Activated CD4-positive, CD25-positive, alpha-beta regulatory T cell (primary cell): Measurements from ENCODE around the gene TRMO.
A peak's percentile ranks its signal among the peaks of the same experiment; 100 is the strongest.

Experiments used
- DNase-seq, 4 experiments: peaks; one replicate each; lab custom pipeline; 2025; lab: John Stamatoyannopoulos, UW

Gene TRMO

DNA sequence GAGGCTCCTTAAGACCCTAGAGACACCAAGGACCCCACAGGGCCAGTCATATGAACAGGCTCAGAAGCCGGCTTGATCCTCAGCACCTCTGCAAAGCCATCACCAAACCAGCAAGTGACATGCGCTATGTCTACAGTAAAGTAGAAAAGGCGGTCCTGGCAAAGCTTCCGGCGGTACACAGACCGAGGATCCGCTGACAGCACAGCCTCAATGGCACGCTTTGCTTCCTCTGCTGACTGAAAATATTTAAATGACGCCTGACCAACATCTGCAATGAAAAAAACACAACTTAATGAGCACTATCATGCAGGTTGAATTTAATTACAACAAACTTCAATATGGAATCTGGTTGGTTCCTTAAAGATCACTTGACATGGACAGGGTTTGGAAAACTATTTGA, 17.6 kb downstream of the TRMO start:
- peak in 1 of 4 experiments; percentile 22 for DNase-seq

DNA sequence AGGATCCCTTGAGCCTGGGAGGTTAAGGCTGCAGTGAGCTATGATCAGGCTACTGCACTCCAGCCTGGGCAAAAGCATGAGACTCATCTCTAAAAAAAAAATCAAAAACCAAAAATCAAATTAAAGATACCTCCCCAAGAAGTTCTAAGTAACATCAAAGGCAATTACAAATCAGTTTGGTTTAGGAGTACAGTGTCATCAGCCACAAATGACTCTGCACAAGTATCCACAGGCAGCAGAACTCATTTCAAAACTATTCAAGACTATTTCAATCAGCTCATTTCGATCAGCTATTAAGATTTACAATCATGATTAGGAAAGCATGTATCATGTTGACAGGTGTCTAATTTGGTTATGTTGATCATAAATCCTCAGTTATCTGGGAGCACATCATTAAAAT, 19.1 kb downstream of the TRMO start:
- DNase-seq: no peak

DNA sequence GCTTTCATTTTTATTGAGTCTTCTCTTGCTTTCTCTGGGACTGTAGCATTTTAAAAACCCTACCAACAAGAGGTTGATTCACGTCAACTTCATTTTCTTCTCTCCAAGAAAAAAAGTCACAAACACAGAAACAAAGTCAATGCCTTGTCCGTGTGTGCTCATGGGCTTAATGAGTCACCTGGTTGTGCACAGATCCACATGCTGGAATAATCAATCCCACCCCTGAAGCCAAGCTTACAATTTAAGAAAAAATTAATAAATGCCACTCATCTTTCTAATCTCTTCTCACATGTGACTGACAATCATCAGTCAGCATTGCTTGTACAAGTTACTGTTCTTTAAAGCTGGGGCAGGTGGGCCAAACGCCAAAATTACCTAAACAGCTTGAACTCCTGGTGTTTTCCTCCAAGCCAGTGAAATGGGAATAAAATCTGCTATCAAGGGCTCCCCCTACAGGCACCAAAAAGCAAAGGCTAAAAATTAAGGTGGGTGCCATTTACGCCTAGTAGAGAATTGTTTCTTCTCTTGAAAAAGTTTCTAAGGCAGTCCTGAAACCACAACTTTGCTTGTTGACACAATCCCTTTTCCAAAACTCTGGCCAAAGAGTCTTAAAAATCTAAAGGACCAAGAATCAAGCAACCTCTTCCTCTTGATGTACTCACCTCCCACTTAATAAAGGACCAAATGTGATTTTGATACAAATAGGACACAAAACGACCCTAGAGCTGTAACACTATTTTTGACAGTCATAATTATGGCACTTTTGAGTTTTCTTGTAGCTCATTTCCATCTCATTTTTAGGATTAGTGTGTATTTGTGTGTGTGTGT, 21.3 kb downstream of the TRMO start:
- DNase-seq: no peak

DNA sequence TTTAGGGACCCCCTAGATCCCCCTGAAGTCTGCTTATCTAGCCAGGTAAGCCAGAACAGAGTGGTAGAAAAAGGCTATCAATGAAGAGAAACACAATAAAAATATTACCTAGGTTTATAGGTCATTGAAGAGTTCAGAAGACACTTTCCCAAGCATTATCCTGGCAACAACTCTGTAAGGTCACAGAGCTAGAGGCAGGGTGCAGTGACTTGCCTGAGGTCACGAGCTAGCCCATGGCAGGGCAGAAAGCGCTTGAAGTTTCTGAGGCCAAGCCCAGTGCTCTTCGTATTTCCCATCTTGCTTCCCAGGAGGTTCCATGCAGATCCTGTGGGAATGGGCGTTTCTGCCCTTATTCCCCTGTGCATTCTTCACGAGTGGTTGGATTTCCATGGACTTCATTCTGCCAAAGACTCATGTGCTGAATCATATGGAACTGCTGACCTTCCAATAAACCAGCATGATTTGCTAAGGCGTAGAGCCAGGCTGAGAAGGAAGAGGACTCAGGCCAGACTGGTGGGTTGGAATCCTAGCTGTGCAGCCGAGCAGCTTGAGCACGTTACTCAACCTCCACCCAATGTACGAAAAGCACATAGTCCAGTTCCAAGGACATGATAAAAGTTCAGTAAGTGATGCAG, 22.1 kb downstream of the TRMO start:
- DNase-seq: no peak

DNA sequence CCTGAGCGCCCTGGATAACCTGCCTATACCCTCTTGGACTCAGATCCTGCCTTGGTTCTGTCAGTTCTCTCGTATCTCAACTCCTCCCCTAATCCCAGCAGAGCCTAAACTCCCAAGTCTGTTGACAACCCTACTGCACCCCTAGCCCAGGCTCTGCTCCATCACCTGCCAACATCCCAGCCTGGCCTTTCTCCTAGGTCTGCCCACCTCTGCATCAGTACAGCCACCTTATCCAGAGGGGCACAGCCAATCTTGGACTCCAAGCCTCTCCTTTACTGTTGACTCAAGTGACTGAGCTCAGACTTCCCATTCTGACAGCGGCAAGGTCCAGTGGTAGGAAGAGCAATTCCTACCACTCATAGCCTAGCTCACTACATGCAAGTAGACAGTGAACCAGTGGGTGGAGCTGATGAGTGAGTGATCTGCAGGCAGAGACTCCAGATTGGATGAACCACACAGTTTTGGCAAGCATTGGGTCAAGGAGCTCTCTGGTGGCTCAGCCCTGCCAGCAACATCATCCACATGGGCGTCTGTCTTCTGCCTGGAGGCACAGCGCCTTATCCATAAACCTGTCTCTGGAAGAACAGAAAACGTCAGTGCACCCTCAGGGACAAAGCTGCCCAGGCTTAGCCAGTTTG, 26.5 kb downstream of the TRMO start:
- no peak for DNase-seq

DNA sequence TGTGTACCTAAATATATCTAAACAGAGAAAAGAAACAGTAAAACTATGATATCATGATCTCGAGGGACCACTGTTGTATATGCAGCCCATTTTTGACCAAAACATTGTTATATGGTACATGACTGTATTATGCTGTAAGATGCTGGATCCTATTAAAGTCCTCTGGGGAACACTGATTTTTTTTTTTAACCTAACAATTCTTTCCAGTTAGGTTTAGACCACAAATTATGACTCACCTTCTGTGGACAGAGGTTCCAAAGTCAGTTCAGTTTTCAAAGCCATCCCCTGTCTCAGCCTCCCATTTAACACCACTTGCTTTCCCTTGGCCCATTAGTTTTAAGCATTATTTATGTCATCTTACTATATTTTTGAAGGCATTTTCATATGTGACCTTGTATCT, 27.1 kb downstream of the TRMO start:
- DNase-seq: no peak

DNA sequence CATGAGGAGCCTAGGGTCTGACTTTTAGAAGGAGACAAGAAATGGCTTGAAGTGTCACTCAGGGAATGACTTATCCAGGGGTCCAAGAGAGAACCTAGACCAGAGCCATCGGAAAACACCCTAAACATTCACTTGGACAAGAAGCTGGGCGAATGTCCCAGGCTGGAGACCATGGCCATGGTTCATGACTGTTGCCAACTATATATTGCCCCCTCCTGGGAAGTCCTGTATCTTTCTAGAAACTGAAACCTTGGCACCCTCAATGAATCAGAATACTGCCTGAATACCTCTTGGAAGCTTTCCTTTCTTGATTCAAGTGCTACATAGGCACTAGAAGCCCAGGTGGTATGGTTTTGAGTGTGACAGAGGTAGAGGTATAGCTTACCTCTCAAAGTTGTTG, 29.9 kb downstream of the TRMO start:
- no peak for DNase-seq

DNA sequence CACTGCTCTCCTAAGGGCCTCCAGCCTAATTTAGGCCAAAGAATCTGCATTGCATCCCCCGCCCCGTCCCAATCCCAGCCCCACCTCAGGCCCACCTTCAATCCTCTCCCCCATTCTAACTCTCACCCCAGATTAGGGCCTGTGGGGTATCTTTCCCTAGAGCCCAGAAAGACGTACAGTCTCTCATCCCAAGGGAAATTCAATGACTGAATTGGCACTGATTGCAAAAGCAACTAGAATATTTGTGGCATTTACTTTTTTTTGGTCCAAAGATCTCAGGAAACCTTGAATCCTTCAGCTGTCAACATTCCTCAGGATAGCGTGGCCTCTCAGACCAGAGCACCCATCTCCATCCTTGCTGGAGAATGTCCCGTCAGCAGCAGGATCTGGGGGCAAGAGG, 30.6 kb downstream of the TRMO start:
- no peak for DNase-seq

DNA sequence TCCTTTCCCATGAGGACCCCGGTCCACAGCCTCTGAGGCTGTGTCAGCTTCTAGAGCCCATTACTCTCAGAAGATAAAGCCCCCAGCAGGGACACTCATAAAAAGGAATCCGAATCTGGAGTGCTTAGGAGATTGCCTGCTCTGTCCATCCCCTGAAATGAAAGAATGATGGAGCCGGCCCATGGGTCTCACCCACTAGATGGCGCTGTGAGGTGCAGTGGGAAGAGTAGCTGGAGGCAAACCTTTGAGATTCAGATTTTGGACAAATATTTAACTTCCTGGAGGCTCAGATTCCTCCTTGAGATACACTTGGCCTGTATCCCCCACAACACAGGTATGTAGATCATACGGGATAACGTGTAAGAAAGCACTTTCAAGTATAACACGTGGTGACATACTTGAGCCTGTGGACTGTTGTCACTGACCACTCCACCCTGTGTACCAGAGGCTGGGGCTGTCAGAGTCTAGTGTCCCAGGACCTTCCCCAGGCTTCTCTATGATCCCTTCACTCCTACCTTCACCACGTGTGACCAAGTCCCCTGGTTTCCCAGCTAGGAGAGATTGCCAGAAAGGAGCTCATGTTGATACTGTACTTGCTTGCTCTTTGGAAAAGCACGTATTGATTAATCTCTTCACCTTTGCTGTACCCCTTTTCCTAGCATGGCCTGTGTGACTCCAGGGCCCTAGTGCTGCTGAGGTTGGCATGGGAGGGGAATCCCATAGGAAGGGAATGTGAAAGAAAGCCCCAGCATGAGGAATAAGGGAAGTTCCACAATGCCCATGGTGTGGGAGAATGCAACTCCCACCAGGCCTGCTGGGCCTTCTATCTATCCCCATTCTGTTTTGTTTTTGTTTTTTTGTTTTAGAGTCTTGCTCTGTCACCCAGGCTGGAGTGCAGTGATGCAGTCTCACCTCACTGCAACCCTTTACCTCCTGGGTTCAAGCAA, 32.1 kb downstream of the TRMO start:
- peak; percentile 13 to 47 (median 29) for DNase-seq

DNA sequence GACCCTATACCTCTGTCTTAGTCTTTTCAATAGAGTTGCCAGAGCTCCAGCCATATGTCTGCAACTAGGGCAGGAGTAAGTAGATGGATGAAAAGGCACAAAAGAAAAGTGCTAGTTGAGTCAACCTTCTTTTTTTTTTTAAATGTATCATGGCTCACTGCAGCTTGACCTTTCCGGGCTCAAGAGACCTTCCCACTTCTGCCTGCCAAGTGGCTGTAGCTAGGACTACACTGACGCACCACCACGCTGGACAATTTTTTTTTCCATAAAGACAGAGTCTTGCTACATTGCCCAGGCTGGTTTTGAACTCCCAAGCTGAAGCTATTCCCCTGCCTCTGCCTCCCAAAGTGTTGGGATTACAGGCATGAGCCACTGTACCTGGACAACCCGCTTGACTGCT, 42.0 kb downstream of the TRMO start:
- DNase-seq: no peak

DNA sequence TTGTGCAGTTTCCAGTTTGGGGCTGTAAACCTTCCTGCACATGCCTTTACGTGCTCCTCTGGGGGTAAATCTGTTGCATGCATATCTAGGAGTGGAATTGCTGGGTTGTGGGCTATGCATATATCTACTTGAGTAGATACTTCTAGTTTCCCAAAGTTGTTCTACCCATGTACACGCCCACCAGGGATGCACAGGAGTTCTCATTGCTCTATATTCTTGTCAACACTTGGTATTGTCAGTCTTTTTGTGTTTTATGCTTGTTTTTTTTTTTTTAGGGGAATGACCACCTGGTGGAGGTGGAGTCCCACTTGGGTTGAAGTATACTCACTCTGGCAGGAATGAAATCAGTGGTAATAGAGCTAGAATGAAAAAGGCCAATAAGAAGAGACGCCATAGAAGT, 46.2 kb downstream of the TRMO start:
- DNase-seq: no peak

DNA sequence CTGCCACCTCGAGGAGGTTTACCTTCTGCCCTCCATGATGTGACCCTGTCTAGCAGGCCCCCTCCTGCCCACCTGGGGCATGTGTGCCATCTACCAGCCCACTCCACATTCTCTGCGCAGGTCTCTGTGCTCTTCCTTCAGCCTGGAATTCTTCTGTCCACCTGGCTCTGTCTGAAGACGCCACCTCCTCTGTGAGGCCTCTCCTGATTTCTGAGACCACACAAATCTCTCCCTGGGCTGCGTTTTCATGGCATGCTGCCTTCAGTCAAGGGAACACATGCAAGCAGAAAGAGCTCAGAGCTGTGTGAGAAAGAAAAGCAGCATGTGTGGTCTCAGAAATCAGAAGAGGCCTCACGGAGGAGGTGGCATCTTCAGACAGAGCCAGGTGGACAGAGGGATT, 47.2 kb downstream of the TRMO start:
- no peak for DNase-seq

DNA sequence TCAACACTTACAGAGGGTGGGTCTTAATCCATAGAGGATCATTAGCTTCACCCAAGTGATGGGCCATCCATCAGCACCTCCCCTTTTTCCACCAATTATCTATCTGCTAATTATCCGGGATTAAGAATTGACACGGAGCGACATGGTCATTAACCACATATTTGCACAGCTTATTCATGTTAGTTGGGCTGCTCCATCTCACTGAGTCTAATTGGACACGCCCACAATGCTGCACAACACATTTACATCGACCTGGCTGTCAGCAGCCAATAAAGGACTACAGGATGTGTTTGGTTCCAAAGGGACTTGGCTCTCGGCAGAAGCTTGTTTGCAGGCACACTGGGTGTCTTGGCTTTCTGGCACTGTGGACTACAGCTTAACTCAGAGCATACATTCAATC, 47.7 kb downstream of the TRMO start:
- no peak for DNase-seq

DNA sequence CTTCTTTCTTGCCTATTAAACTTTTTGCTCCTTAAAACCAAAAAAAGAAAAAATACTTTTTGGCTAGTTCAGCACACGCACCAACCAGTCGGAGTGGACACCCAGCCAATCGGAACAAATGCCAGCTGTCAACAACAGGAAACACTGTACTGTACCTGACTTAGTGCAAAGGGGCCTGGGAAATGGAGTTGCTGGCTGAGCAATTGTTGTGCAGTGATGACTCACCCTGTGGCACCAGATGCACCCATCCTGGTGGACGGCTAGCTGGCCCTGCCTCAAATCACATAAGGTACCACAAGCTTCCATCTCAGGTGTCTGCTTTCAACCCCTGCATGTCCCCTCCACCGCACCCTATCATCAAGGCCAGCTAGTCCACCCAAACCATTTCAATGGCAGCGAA, 48.4 kb downstream of the TRMO start:
- no peak for DNase-seq

DNA sequence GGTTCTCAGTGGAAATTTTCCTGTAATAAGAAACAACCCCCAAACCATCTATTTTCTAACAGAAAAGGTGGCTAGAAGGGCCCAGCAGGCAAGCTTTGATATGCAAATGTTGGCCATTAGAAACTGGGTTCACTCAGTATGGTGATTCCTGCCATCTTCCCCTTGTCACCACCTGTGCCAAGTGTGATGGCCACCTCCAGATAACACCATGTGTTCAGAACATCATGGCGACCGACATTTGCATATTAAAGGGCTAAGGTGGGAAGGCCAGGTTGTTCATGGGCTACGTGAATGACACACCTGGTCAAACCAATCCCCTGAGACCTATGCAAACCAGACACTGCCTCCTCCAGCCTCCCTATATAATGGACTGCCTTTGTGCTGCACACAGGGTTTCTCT, 48.9 kb downstream of the TRMO start:
- no peak for DNase-seq

DNA sequence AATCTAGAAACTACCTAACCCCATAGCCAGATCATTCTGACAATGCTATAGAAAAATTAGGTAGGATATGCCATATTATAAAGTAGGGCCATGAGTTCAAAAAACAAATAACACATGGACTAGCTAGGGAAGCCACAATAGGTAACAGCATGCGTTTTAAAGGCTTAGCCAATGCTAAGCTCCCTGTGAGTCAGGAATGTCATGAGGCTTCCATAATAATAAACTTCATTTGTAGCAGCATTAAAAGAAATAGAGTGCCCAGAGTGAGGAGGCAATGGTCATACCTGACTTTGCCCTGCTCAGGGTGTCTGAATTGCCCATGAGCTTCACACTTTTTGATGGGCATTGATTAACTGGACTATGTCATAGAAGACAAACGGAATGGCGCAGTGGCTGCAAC, 53.4 kb downstream of the TRMO start:
- no peak for DNase-seq

DNA sequence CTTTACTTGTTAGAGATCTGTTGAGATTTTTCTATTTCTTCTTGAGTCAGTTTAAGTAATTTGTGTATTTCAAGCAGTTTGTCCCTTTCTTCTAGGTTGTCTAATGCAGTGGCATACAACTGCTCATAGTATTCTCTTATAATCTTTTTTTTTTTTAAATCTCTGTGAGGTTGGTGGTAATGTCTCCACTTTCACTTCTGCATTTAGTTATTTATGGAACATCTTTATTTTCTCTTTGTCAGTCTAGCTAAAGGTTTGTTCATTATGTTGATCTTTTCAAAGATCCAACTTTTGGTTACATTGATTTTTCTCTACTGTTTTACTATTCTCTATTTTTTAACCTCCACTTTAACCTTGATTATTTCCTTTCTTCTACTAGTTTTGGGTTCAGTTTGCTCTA, 55.5 kb downstream of the TRMO start:
- no peak for DNase-seq

DNA sequence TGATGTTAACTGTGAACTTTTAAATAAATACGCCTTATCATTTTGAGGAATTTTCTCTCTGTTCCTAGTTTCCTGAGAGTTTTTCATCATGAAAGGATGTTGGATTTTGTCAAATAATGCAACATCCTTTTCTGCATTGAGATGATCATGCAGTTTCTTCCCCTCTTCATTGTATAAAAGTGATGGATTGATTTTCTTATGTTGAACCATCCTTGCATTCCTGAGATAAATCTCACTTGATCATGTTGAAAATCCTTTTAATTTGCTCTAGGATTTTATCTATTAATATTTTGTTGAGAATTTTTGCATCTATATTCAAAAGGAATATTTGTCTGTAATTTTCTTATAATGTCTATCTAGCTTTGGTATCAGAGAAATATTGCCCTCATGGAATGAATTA, 56.0 kb downstream of the TRMO start:
- DNase-seq: no peak

DNA sequence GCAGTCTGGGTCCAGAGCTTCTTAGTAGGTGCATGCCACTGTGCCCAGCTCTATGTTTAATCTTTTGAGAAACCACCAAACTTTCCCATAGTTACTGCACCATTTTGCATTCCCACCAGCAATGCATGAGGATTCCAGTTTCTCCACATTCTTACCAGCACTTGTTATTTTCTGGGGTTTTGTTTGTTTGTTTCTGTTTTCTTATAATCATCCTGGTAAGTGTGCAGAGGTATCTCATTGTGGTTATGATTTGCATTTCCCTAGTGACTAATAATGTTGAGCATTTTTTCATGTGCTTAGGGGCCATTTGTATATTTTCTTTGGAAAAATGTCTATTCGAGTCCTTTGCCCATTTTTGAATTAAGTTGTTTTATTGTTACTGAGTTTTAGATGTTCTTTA, 57.9 kb downstream of the TRMO start:
- DNase-seq: no peak

DNA sequence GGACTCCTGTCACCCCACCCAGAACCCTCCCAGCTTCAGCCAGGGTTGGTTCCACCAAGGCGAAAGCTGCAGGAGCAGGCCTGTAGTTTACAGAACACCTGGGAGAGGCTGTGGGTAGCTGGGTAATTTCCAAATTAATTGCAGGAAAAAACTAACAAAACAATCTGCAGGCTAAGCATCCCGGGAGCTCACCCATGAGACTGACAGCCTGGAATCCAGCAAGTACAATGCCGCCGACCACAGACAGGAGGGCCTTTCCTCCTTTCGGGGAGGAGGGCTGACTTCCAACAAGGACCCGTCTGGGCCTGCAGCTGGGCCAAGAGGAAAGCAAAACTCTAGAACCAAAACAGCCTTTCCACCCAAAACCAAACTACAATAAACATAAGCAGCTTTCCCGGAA, 59.0 kb downstream of the TRMO start:
- no peak for DNase-seq

DNA sequence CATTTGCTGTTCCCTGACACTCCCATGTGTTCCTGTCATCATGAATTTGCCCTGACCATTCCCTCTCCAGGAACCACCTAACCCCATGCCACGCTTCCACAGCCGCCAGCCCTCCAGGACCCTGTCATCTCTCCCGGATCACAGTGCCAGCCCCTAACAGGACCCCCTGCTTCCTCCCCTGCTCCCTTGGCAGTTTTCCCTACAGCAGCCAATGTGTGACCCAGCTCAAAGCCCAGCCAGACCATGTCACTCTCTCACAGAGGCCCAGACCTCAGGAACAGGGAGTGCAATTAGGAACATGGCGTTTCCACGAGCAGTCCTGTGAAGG, 61.2 kb downstream of the TRMO start:
- DNase-seq: no peak

DNA sequence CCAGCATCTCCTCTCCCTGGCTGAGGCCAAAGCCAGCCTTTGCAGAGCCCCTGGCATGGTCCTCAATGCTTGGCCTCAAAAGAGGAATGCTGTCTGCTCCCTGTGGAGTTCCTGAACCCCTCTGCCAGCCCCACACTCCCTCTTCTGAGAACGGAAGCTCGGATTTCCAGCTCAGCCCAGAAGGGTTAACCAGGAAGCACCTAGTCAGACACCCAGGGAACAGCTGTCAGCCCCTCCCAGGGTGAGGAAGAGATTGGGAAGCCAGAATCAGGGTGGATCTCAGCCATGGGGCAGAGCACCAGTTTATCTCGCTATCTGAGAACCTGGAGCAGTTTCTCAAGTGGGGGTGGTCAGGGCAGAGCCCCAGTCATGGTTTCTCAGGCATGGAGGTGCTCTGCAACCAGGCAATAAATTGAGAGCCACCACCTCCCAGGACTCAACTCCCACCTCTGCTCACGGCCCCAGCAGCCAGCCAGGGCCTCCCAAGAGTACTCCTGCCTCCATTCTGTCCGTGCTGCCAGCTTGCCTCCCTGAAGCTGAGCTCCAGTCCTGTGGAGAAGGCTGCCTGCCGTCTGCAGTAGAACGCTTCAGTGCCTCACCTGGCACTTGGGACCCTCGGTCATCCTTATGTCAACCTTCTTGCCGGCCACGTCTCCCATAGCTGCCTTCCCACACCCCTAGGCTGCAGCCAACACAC, 61.7 kb downstream of the TRMO start:
- no peak for DNase-seq
